Measurements from ENCODE around the gene TOLLIP.
A peak's percentile ranks its signal among the peaks of the same experiment; 100 is the strongest.
"Not testable (repeated sequence)": the region's sequence is repeated elsewhere in the genome, so short reads cannot be mapped to it uniquely, and the experiment has no call there.

Gene TOLLIP

GRCh38 chr11:1266976-1267375, 42.5 kb downstream of the TOLLIP start:
- H3K27me3 ChIP-seq (ENCODE audit: insufficient read depth, poor library complexity, severe bottlenecking); DNase-seq (ENCODE audit: low read depth in 1 of 2, low spot score in 1 of 2); H3K27ac ChIP-seq (replicated peaks); H3K4me3 ChIP-seq (replicated peaks; ENCODE audit: insufficient read depth, low read length): not testable (repeated sequence)

DNA sequence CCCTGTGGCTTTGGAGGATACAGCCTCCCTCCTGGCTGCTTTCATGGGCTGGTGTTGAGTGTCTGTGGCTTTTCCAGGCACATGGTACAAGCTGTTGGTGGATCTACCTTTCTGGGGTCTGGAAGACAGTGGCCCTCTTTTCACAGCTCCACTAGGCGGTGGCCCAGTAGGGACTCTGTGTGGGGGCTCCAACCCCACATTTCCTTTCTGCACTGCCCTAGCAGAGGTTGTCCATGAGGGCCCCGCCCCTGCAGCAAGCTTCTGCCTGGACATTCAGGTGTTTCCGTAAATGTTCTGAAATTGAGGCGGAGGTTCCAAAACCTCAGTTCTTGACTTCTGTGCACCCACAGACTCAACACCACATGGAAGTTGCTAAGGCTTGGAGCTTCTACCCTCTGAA, 44.0 kb downstream of the TOLLIP start:
- H3K27me3 ChIP-seq (ENCODE audit: insufficient read depth, poor library complexity, severe bottlenecking); DNase-seq (ENCODE audit: low read depth in 1 of 2, low spot score in 1 of 2); H3K4me3 ChIP-seq (replicated peaks; ENCODE audit: insufficient read depth, low read length); H3K27ac ChIP-seq (replicated peaks): not testable (repeated sequence)

DNA sequence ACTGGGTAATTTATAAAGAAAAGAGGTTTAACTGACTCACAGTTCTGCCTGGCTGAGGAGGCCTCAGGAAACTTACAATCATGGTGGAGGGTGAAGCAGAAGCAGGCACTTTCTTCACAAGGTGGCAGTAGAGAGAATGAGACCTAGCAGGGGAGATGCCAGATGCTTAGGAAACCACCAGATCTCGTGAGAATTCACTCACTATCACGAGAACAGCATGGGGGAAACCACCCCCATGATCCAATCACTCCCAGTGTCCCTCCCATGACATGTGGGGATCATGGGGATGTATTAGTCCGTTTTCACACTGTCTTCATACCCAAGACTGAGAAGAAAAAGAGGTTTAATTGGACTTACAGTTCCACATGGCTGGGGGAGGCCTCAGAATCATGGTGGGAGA, 45.0 kb downstream of the TOLLIP start:
- TF ChIP-seq, protein P1, sequence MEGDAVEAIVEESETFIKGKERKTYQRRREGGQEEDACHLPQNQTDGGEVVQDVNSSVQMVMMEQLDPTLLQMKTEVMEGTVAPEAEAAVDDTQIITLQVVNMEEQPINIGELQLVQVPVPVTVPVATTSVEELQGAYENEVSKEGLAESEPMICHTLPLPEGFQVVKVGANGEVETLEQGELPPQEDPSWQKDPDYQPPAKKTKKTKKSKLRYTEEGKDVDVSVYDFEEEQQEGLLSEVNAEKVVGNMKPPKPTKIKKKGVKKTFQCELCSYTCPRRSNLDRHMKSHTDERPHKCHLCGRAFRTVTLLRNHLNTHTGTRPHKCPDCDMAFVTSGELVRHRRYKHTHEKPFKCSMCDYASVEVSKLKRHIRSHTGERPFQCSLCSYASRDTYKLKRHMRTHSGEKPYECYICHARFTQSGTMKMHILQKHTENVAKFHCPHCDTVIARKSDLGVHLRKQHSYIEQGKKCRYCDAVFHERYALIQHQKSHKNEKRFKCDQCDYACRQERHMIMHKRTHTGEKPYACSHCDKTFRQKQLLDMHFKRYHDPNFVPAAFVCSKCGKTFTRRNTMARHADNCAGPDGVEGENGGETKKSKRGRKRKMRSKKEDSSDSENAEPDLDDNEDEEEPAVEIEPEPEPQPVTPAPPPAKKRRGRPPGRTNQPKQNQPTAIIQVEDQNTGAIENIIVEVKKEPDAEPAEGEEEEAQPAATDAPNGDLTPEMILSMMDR (IDR thresholded peaks at IDR 0.05; ENCODE audit: insufficient read depth, low read length), result peak; percentile 9
- not testable (repeated sequence) for H3K27me3 ChIP-seq (ENCODE audit: insufficient read depth, poor library complexity, severe bottlenecking); H3K27ac ChIP-seq (replicated peaks); H3K4me3 ChIP-seq (replicated peaks; ENCODE audit: insufficient read depth, low read length)
- DNase-seq (ENCODE audit: low read depth in 1 of 2, low spot score in 1 of 2), result peak; percentile 47 to 68

DNA sequence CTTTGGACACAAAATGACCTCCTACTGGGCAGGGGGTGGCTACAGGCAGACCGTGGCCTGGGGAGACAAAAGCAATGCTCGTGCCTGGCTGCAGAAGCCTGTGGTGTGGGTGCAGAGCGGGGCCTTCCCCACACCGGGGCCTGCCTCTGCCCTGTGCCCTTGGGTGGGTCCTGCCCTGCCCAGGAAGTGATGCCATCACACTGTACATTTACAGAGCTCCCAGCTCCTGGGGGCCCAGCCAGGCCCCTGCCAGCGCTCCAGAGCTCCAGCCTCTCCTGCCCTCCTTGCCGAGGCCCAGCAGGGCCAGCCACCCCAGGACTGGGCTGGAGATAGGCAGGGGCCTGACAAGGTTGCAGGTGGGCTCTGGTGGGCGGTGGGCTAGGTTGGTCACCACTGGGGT, 46.4 kb downstream of the TOLLIP start:
- Histone ChIP-seq H3K27me3 (ENCODE audit: insufficient read depth, poor library complexity, severe bottlenecking) (no peaks in the 10 kb centered on the region), H3K27ac (replicated peaks) (no peak overlapping the region), H3K4me3 (replicated peaks; ENCODE audit: insufficient read depth, low read length) (no peak overlapping the region; the same call in 1 of the 2 replicates)
- no peak for DNase-seq (ENCODE audit: low read depth in 1 of 2, low spot score in 1 of 2)
- TF ChIP-seq SPI1 (IDR thresholded peaks at IDR 0.05; ENCODE audit: borderline replicate concordance, low read depth) (no peak), GABPA (IDR thresholded peaks at IDR 0.05; ENCODE audit: low read depth) (no peak), POLR2AphosphoS5 (IDR thresholded peaks at IDR 0.05; ENCODE audit: low read depth) (no peak)
- TF ChIP-seq, protein P2, sequence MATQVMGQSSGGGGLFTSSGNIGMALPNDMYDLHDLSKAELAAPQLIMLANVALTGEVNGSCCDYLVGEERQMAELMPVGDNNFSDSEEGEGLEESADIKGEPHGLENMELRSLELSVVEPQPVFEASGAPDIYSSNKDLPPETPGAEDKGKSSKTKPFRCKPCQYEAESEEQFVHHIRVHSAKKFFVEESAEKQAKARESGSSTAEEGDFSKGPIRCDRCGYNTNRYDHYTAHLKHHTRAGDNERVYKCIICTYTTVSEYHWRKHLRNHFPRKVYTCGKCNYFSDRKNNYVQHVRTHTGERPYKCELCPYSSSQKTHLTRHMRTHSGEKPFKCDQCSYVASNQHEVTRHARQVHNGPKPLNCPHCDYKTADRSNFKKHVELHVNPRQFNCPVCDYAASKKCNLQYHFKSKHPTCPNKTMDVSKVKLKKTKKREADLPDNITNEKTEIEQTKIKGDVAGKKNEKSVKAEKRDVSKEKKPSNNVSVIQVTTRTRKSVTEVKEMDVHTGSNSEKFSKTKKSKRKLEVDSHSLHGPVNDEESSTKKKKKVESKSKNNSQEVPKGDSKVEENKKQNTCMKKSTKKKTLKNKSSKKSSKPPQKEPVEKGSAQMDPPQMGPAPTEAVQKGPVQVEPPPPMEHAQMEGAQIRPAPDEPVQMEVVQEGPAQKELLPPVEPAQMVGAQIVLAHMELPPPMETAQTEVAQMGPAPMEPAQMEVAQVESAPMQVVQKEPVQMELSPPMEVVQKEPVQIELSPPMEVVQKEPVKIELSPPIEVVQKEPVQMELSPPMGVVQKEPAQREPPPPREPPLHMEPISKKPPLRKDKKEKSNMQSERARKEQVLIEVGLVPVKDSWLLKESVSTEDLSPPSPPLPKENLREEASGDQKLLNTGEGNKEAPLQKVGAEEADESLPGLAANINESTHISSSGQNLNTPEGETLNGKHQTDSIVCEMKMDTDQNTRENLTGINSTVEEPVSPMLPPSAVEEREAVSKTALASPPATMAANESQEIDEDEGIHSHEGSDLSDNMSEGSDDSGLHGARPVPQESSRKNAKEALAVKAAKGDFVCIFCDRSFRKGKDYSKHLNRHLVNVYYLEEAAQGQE (IDR thresholded peaks at IDR 0.05; ENCODE audit: insufficient replicate concordance, low read depth), result no peak
- TF ChIP-seq, protein P1 (IDR thresholded peaks at IDR 0.05; ENCODE audit: insufficient read depth, low read length), result no peak

GRCh38 chr11:1262172-1263006, 47.0 kb downstream of the TOLLIP start:
- no peaks in the 10 kb centered on the region for H3K27me3 ChIP-seq (ENCODE audit: insufficient read depth, poor library complexity, severe bottlenecking)
- no peak for TF ChIP-seq SPI1 (IDR thresholded peaks at IDR 0.05; ENCODE audit: borderline replicate concordance, low read depth)
- peak; percentile 87 for TF ChIP-seq POLR2AphosphoS5 (IDR thresholded peaks at IDR 0.05; ENCODE audit: low read depth)
- peak; percentile 79 for TF ChIP-seq GABPA (IDR thresholded peaks at IDR 0.05; ENCODE audit: low read depth)
- TF ChIP-seq, protein P1 (IDR thresholded peaks at IDR 0.05; ENCODE audit: insufficient read depth, low read length), result no peak
- TF ChIP-seq, protein P2 (IDR thresholded peaks at IDR 0.05; ENCODE audit: insufficient replicate concordance, low read depth), result no peak
- peak; percentile 83 to 90 for DNase-seq (ENCODE audit: low read depth in 1 of 2, low spot score in 1 of 2)
- H3K27ac ChIP-seq (replicated peaks), result peak overlapping the region; percentile 61
- peak overlapping the region; percentile 48 for H3K4me3 ChIP-seq (replicated peaks; ENCODE audit: insufficient read depth, low read length)
